ENCODE measurements around the gene ZNF239.

DNA sequence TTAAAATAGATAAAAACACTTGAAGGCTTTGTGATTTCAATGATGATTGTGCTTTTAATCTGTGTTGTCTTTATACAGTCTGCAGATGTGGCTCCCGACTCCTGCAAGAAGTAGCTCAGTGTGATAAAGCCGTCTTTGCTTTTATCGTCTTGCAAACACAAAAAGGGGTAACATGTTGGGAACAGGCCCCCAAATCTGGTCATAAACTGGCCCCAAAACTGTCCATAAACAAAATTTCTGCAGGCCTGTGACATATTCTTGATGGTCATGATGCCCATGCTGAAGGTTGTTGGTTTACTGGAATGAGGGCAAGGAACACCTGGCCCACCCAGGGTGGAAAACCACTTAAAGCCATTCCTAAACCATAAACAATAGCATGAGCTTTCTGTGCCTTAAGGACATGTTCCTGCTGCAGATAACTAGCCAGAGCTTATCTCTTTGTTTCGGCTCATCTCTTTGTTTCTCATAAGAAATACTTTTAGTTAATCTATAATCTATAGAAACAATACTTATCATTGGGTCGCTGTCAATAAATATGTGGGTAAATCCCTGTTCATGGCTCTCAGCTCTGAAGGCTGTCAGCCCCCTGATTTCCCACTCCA is 17.0 kb upstream of the ZNF239 start:
- TF ChIP-seq, protein P1, sequence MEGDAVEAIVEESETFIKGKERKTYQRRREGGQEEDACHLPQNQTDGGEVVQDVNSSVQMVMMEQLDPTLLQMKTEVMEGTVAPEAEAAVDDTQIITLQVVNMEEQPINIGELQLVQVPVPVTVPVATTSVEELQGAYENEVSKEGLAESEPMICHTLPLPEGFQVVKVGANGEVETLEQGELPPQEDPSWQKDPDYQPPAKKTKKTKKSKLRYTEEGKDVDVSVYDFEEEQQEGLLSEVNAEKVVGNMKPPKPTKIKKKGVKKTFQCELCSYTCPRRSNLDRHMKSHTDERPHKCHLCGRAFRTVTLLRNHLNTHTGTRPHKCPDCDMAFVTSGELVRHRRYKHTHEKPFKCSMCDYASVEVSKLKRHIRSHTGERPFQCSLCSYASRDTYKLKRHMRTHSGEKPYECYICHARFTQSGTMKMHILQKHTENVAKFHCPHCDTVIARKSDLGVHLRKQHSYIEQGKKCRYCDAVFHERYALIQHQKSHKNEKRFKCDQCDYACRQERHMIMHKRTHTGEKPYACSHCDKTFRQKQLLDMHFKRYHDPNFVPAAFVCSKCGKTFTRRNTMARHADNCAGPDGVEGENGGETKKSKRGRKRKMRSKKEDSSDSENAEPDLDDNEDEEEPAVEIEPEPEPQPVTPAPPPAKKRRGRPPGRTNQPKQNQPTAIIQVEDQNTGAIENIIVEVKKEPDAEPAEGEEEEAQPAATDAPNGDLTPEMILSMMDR (conservative IDR thresholded peaks at IDR 0.05): no peak
- no peak for TF ChIP-seq EZH2 (IDR thresholded peaks at IDR 0.05; ENCODE audit: low read depth)

Data from PC-9 (cell line).